Naive thymus-derived CD8-positive, alpha-beta T cell (primary cell): ENCODE measurements around the gene HERC3. TPM values are rescaled to one million over a fixed set of nuclear protein-coding genes. Genes with fewer than 3 reads are reported as not detected.
A peak's percentile ranks its signal among the peaks of the same experiment; 100 is the strongest.

Source experiments
- ATAC-seq, 2 donors: fragments of 150-1000 bp; cut with Tn5 transposase in 1 of 2; sonication (Bioruptor Pico), chemical (Tn5 transposase) in 1 of 2; 1 replicate in 1 of 2; 2 replicates in 1 of 2; pipeline ENCODE4 v1.10.0; 2021; ENCODE audit warnings: mild to moderate bottlenecking in 2 of 2, moderate library complexity in 2 of 2
- POLR2A ChIA-PET: fragments of 350-600 bp; sonication (Branson Sonifier 250); formaldehyde crosslinking; loops from one replicate; lab custom pipeline; 2021; ENCODE audit warnings: antibody characterized with exemption; lab: Charles Lee
- DNase-seq, 10 donors: peaks; one replicate each; pipeline versions ENCODE4 v3.0.0 to v3.0.0-alpha.2; 2020 to 2022
- H3K27ac Mint-ChIP-seq, 10 donors: one replicate each; pipeline ENCODE4 v1.8.0; 2020 to 2022; ENCODE audit warnings: mild to moderate bottlenecking in 10 of 10, mixed read lengths in 10 of 10, moderate library complexity in 4 of 10, inconsistent platforms in 1 of 10
- H3K27me3 Mint-ChIP-seq, 5 donors: one replicate each; pipeline ENCODE4 v1.8.0; 2021 to 2022; ENCODE audit warnings: mixed read lengths in 5 of 5
- H3K36me3 Mint-ChIP-seq, 3 donors: one replicate each; pipeline ENCODE4 v1.8.0; 2020 to 2022; ENCODE audit warnings: mixed read lengths in 3 of 3, mild to moderate bottlenecking in 2 of 3, inconsistent platforms in 1 of 3
- H3K4me1 Mint-ChIP-seq, 4 donors: one replicate each; pipeline ENCODE4 v1.8.0; 2021 to 2022; ENCODE audit warnings: mixed read lengths in 4 of 4
- H3K4me3 Mint-ChIP-seq, 10 donors: one replicate each; pipeline ENCODE4 v1.8.0; 2020 to 2022; ENCODE audit warnings: mild to moderate bottlenecking in 10 of 10, mixed read lengths in 10 of 10, moderate library complexity in 6 of 10, inconsistent platforms in 1 of 10
- H3K9me3 Mint-ChIP-seq, 9 donors: one replicate each; pipeline ENCODE4 v1.8.0; 2020 to 2022; ENCODE audit warnings: mixed read lengths in 9 of 9, mild to moderate bottlenecking in 3 of 9, inconsistent platforms in 1 of 9, moderate library complexity in 1 of 9
- polyA plus RNA-seq, 3 donors: library from polyadenylated mRNA; unstranded; fragments of 300-500 nt; fragmentation: Illumina TruSeq; gene quantifications; one replicate each; pipeline ENCODE4 v1.2.3, GENCODE V29; 2021
- total RNA-seq, 8 experiments: library from RNA in 2 of 8; stranded (reverse) in 2 of 8; gene quantifications; one replicate each; pipeline ENCODE4 v1.2.3 and lab custom pipeline; 2021 to 2026

The HERC3 gene
- total and polyA plus RNA-seq, 5 experiments from 2014 or later, result 29.7 to 111 (median 37.1) TPM

GRCh38 chr4:88705805-88706492 lies 113.7 kb downstream of the HERC3 start:
- Mint-ChIP-seq H3K4me3 (no peak overlapping the region), H3K27ac (peak overlapping the region in 2 of 10 donors; percentile 17 to 22), H3K4me1 (peaks cover 0 to 4% (median 0%) of the 10 kb centered on the region in 4 donors), H3K36me3 (peaks cover 17 to 94% (median 66%) of the 10 kb centered on the region in 3 donors), H3K27me3 (no peaks in the 10 kb centered on the region), H3K9me3 (peaks cover 0 to 1% (median 0%) of the 10 kb centered on the region in 9 donors)
- POLR2A ChIA-PET, result no interaction called here
- ATAC-seq, result no peak
- no peak for DNase-seq

DNA sequence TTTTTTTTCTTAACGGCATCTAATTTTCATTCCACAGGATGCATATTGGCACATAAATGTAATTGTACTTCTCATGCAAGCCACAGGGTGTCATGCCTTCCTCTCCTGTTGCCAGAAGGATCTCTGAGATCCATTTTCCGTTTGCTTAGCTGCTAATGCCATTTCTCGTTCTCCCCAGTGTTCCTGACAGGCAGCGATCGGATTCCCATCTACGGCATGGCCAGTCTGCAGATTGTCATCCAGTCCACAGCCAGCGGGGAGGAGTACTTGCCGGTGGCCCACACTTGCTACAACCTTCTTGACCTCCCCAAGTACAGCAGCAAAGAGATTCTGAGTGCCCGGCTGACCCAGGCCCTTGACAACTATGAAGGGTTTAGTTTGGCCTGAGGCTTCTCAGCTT lies 114.3 kb downstream of the HERC3 start:
- DNase-seq (no peak), ATAC-seq (no peak)
- POLR2A ChIA-PET, result no interaction called here
- Mint-ChIP-seq H3K27me3 (no peaks in the 10 kb centered on the region), H3K9me3 (peaks cover 0 to 5% (median 0%) of the 10 kb centered on the region in 9 donors), H3K27ac (peak overlapping the region in 3 of 10 donors; percentile 41 to 45 (median 43)), H3K36me3 (peaks cover 19 to 93% (median 69%) of the 10 kb centered on the region in 3 donors), H3K4me3 (no peak overlapping the region), H3K4me1 (peaks cover 0 to 4% (median 0%) of the 10 kb centered on the region in 4 donors)

DNA sequence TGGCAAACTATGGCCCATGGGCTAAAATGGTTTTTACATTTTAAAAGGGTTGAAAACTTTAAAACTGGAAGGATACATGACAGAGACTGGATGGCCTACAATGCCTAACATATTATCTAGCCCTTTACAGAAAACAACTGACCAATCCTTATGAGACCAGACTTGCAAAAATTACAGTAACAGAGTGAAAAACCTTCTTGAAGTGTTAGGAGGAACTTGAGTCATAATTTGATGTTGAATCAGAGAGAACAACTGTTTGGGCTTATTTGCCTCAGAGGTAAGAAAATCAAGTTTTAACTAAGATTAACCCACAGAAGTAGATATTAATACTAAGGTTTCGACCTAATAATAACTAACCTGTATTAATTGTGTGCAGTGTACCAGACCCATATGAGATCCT lies 117.7 kb downstream of the HERC3 start:
- Mint-ChIP-seq H3K4me3 (no peak overlapping the region), H3K27ac (peak overlapping the region in 2 of 10 donors; percentile 16 to 40), H3K27me3 (no peaks in the 10 kb centered on the region), H3K36me3 (peaks cover 38 to 92% (median 83%) of the 10 kb centered on the region in 3 donors), H3K9me3 (peaks cover 0 to 10% (median 5%) of the 10 kb centered on the region in 9 donors), H3K4me1 (peaks cover 0 to 5% (median 2%) of the 10 kb centered on the region in 4 donors)
- POLR2A ChIA-PET, result no interaction called here
- ATAC-seq (no peak), DNase-seq (no peak)

- POLR2A ChIA-PET, result no interaction called here
- H3K27ac Mint-ChIP-seq, result peak overlapping the region in 6 of 10 donors; percentile 2 to 85 (median 36)
- peaks cover 62 to 94% (median 88%) of the 10 kb centered on the region in 3 donors for H3K36me3 Mint-ChIP-seq
- ATAC-seq (no peak), DNase-seq (no peak)
- H3K27me3 Mint-ChIP-seq, result no peaks in the 10 kb centered on the region
- H3K9me3 Mint-ChIP-seq, result peaks cover 14 to 41% (median 25%) of the 10 kb centered on the region in 9 donors
- peaks cover 0 to 6% (median 2%) of the 10 kb centered on the region in 4 donors for H3K4me1 Mint-ChIP-seq
- H3K4me3 Mint-ChIP-seq, result no peak overlapping the region
Observed at GRCh38 chr4:88713782-88714181, 121.5 kb downstream of the HERC3 start.

GRCh38 chr4:88718098-88718497 lies 125.8 kb downstream of the HERC3 start:
- peaks cover 12 to 41% (median 21%) of the 10 kb centered on the region in 9 donors for H3K9me3 Mint-ChIP-seq

DNA sequence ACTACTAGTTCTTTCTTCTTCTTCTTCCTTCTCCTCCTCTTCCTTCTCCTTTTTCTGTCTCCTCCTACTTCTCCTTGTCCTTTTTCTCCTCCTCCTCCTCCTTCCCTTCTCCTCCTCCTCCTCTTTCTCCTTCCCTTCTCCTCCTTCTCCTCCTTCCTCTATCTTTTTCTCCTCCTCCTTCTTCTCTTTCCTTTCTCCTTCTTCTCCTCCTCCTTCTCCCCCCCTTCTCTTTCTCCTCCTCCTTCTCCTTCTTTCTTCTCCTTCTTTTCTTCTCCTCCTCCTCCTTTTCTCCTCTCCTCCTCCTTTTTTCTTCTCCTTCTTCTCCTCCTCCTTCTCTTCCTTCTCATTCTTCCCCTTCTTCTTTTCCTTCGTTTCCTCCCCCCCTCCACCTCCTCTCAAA lies 127.1 kb downstream of the HERC3 start:
- POLR2A ChIA-PET, result interaction anchor here (1.0 kb wide), 1 partner anchor 17 kb away, joined by 3 read pairs; no protein-coding TSS in a partner anchor
- Mint-ChIP-seq H3K27me3 (no peaks in the 10 kb centered on the region), H3K36me3 (peaks cover 34 to 94% (median 55%) of the 10 kb centered on the region in 3 donors)

More at GRCh38 chr4:88718098-88718497, 125.8 kb downstream of the HERC3 start:
- ATAC-seq (no peak), DNase-seq (no peak)
- POLR2A ChIA-PET, result no interaction called here
- H3K4me3 Mint-ChIP-seq, result no peak overlapping the region
- no peaks in the 10 kb centered on the region for H3K27me3 Mint-ChIP-seq
- H3K4me1 Mint-ChIP-seq, result peaks cover 0 to 4% (median 2%) of the 10 kb centered on the region in 4 donors
- peaks cover 42 to 97% (median 65%) of the 10 kb centered on the region in 3 donors for H3K36me3 Mint-ChIP-seq
- H3K27ac Mint-ChIP-seq, result no peak overlapping the region

DNA sequence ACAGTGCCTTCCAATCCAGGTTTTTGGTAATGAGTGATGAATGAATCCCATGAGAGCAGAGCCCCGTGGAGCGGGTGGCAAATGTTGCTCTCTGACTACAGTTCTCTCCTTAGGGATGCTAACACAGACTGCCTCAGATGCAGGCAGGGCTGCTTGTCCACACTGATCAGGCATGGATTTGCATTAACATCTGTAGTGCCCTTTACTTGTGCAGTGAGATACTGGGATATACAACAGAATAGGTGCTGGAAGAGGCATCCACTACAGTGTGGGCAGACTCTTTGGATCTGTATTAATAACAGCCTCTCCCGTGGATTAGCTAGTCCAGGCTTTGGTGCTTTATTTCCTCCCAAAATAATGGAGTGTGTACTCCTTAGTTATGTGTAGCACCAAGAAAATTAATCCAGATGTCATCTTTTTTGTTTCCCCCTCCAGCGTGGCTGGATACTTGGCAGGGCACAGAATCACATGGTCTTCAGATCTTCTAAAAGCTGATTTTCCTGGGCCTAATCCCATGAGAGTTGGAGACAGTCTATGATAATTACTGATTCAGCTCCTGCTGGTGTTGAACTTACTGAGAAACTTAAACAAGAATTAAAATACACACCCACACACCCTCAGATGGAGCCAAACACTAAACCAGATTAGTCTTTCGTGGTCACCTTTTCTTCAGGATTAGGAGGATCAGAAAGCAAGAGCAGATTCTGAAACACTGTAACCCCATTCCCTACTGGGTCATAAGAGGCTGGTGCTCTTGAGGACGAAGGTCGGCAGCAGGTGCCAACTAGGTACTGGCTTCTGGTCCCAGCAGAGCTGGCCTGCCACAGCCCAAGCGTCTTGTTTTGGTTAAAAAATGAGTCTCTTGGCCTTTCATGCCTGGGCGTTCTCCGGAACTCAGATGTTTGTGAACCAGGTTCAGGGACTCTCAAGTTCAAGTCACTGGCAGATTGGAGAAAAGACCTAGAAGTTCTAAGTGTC lies 128.5 kb downstream of the HERC3 start:
- Mint-ChIP-seq H3K36me3 (peaks cover 24 to 90% (median 46%) of the 10 kb centered on the region in 3 donors), H3K4me3 (no peak overlapping the region), H3K27me3 (no peaks in the 10 kb centered on the region), H3K9me3 (peaks cover 9 to 29% (median 19%) of the 10 kb centered on the region in 9 donors), H3K27ac (peak overlapping the region in 2 of 10 donors; percentile 52 to 60), H3K4me1 (peaks cover 0 to 1% (median under 1%) of the 10 kb centered on the region in 4 donors)
- no peak for ATAC-seq
- no peak for DNase-seq
- POLR2A ChIA-PET, result no interaction called here

More for the DNA sequence above, 127.1 kb downstream of the HERC3 start:
- H3K4me1 Mint-ChIP-seq, result peaks cover 0 to 2% (median under 1%) of the 10 kb centered on the region in 4 donors
- peaks cover 10 to 40% (median 21%) of the 10 kb centered on the region in 9 donors for H3K9me3 Mint-ChIP-seq
- H3K27ac Mint-ChIP-seq, result peak overlapping the region in 1 of 10 donors; percentile 25
- no peak for ATAC-seq
- no peak for DNase-seq
- H3K4me3 Mint-ChIP-seq, result no peak overlapping the region

- Mint-ChIP-seq H3K4me3 (no peak overlapping the region), H3K27me3 (no peaks in the 10 kb centered on the region), H3K27ac (no peak overlapping the region), H3K4me1 (peaks cover 0 to 1% (median 0%) of the 10 kb centered on the region in 4 donors), H3K9me3 (peaks cover 2 to 13% (median 4%) of the 10 kb centered on the region in 9 donors), H3K36me3 (peaks cover 14 to 88% (median 35%) of the 10 kb centered on the region in 3 donors)
- DNase-seq (no peak), ATAC-seq (no peak)
- POLR2A ChIA-PET, result no interaction called here
Observed at GRCh38 chr4:88722276-88722780, 130.0 kb downstream of the HERC3 start.

DNA sequence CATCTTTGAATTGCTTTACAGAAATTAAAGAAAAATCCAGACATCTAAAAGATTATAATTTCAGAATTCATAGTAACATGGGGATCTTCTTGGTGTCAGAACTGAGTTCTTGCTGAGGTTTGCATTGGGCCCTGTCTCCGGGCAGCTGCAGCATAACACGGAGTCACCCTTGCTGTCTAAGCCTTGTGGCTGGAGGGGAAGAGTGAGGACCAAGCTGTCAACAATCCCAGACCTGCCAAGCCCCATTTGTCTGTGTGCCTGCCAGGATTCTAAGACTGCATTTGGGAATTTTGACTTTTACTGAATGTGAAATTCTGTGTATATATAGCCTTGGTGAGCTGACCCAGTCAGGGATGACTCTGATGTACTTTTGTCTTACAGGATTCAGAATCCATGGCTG lies 130.5 kb downstream of the HERC3 start:
- DNase-seq (no peak), ATAC-seq (no peak)
- Mint-ChIP-seq H3K9me3 (peaks cover 0 to 8% (median 0%) of the 10 kb centered on the region in 9 donors), H3K27me3 (no peaks in the 10 kb centered on the region), H3K27ac (peak overlapping the region in 2 of 10 donors; percentile 20 to 43), H3K4me3 (no peak overlapping the region), H3K36me3 (peaks cover 9 to 88% (median 30%) of the 10 kb centered on the region in 3 donors), H3K4me1 (peaks cover 0 to 1% (median 0%) of the 10 kb centered on the region in 4 donors)
- POLR2A ChIA-PET, result no interaction called here

GRCh38 chr4:88724406-88724805 lies 132.1 kb downstream of the HERC3 start:
- Mint-ChIP-seq H3K27ac (no peak overlapping the region), H3K27me3 (no peaks in the 10 kb centered on the region), H3K36me3 (peaks cover 5 to 86% (median 20%) of the 10 kb centered on the region in 3 donors), H3K4me1 (no peaks in the 10 kb centered on the region), H3K4me3 (no peak overlapping the region), H3K9me3 (no peaks in the 10 kb centered on the region)
- ATAC-seq, result no peak
- POLR2A ChIA-PET, result no interaction called here
- DNase-seq, result no peak

GRCh38 chr4:88725143-88725542 lies 132.9 kb downstream of the HERC3 start:
- POLR2A ChIA-PET, result no interaction called here
- no peak for DNase-seq
- no peak overlapping the region for H3K4me3 Mint-ChIP-seq
- peak overlapping the region in 1 of 10 donors; percentile 75 for H3K27ac Mint-ChIP-seq
- no peaks in the 10 kb centered on the region for H3K4me1 Mint-ChIP-seq
- no peaks in the 10 kb centered on the region for H3K9me3 Mint-ChIP-seq
- no peak for ATAC-seq
- H3K36me3 Mint-ChIP-seq, result peaks cover 5 to 83% (median 17%) of the 10 kb centered on the region in 3 donors
- no peaks in the 10 kb centered on the region for H3K27me3 Mint-ChIP-seq

- no peaks in the 10 kb centered on the region for H3K27me3 Mint-ChIP-seq
- peaks cover 5 to 81% (median 20%) of the 10 kb centered on the region in 3 donors for H3K36me3 Mint-ChIP-seq
- H3K4me3 Mint-ChIP-seq, result no peak overlapping the region
- H3K9me3 Mint-ChIP-seq, result no peaks in the 10 kb centered on the region
- H3K27ac Mint-ChIP-seq, result no peak overlapping the region
- DNase-seq (no peak), ATAC-seq (no peak)
- POLR2A ChIA-PET, result no interaction called here
- H3K4me1 Mint-ChIP-seq, result peaks cover 0 to 2% (median 0%) of the 10 kb centered on the region in 4 donors
Observed at GRCh38 chr4:88725986-88726385, 133.7 kb downstream of the HERC3 start.
